ENCODE measurements around the gene ATP11C.
"Not testable (repeated sequence)": the region's sequence is repeated elsewhere in the genome, so short reads cannot be mapped to it uniquely, and the experiment has no call there.

The ATP11C gene

GRCh38 chrX:139924069-139924695 lies 8.7 kb downstream of the ATP11C start:
- peak in 1 of 2 experiments; percentile 2 for DNase-seq

GRCh38 chrX:139921142-139921541 lies 11.7 kb downstream of the ATP11C start:
- not testable (repeated sequence) for DNase-seq

- no peak for DNase-seq
These were observed 12.5 kb downstream of the ATP11C start for GRCh38 chrX:139920316-139920715.

- no peak for DNase-seq
These were observed 18.4 kb downstream of the ATP11C start for GRCh38 chrX:139914421-139914820.

- no peak for DNase-seq
These were observed 23.1 kb downstream of the ATP11C start for GRCh38 chrX:139909712-139910111.

GRCh38 chrX:139907078-139907477 lies 25.8 kb downstream of the ATP11C start:
- DNase-seq = no peak

GRCh38 chrX:139905743-139906142 lies 27.1 kb downstream of the ATP11C start:
- no peak for DNase-seq

GRCh38 chrX:139905051-139905450 lies 27.8 kb downstream of the ATP11C start:
- no peak for DNase-seq

- no peak for DNase-seq
These were observed 29.6 kb downstream of the ATP11C start for GRCh38 chrX:139903210-139903609.

GRCh38 chrX:139902559-139902958 lies 30.3 kb downstream of the ATP11C start:
- no peak for DNase-seq

- DNase-seq = no peak
These were observed 34.5 kb downstream of the ATP11C start for GRCh38 chrX:139898334-139898733.

GRCh38 chrX:139892512-139892911 lies 40.3 kb downstream of the ATP11C start:
- no peak for DNase-seq

GRCh38 chrX:139890991-139891700 lies 41.7 kb downstream of the ATP11C start:
- no peak for DNase-seq

GRCh38 chrX:139889760-139890159 lies 43.1 kb downstream of the ATP11C start:
- DNase-seq = no peak

GRCh38 chrX:139883984-139884383 lies 48.9 kb downstream of the ATP11C start:
- no peak for DNase-seq

GRCh38 chrX:139882299-139882698 lies 50.6 kb downstream of the ATP11C start:
- DNase-seq = no peak

- DNase-seq = no peak
These were observed 51.3 kb downstream of the ATP11C start for GRCh38 chrX:139881572-139881971.

- DNase-seq = no peak
These were observed 51.7 kb downstream of the ATP11C start for GRCh38 chrX:139881130-139881529.

GRCh38 chrX:139877710-139878414 lies 55.0 kb downstream of the ATP11C start:
- DNase-seq = no peak

GRCh38 chrX:139875841-139876240 lies 57.0 kb downstream of the ATP11C start:
- DNase-seq = no peak

- no peak for DNase-seq
These were observed 63.1 kb downstream of the ATP11C start for GRCh38 chrX:139869796-139870195.

GRCh38 chrX:139864640-139865039 lies 68.2 kb downstream of the ATP11C start:
- DNase-seq = no peak

GRCh38 chrX:139862208-139862607 lies 70.6 kb downstream of the ATP11C start:
- no peak for DNase-seq

GRCh38 chrX:139856826-139857225 lies 76.0 kb downstream of the ATP11C start:
- DNase-seq = not testable (repeated sequence)

Data from NCI-H2081 (cell line).